ENCODE data around the gene SLC39A6. TPM values are rescaled to one million over a fixed set of nuclear protein-coding genes. Genes with fewer than 3 reads are reported as not detected.

The SLC39A6 gene
- total RNA-seq, 3 donors from 2014 or later, result 6.6 to 23.3 (median 10.3) TPM

- no peak for ATAC-seq
Measured at GRCh38 chr18:36157441-36157840, 28.3 kb upstream of the SLC39A6 start.

GRCh38 chr18:36155851-36156757 lies 27.0 kb upstream of the SLC39A6 start:
- intact Hi-C loops (cut with DNase I, micrococcal nuclease), result no loop called here
- no peaks in the 10 kb centered on the region for H3K4me1 ChIP-seq (ENCODE audit: low read depth)
- DNase-seq, result no peak
- no peak for ATAC-seq
- peaks cover 8% of the 10 kb centered on the region for H3K36me3 ChIP-seq (ENCODE audit: low read depth)
- no peaks in the 10 kb centered on the region for H3K9me3 ChIP-seq
- TF ChIP-seq CTCF (IDR thresholded peaks at IDR 0.05), result no peak
- H3K4me3 ChIP-seq, result no peak overlapping the region

More at GRCh38 chr18:36157441-36157840, 28.3 kb upstream of the SLC39A6 start:
- no peak overlapping the region for H3K4me3 ChIP-seq
- no peak for TF ChIP-seq CTCF (IDR thresholded peaks at IDR 0.05)
- no peaks in the 10 kb centered on the region for H3K4me1 ChIP-seq (ENCODE audit: low read depth)
- intact Hi-C loops (cut with DNase I, micrococcal nuclease), result no loop called here
- H3K36me3 ChIP-seq (ENCODE audit: low read depth), result peaks cover 16% of the 10 kb centered on the region
- no peaks in the 10 kb centered on the region for H3K9me3 ChIP-seq
- no peak for DNase-seq

- no peak for TF ChIP-seq CTCF (IDR thresholded peaks at IDR 0.05)
- no peak for ATAC-seq
- H3K4me3 ChIP-seq, result no peak overlapping the region
- no peak for DNase-seq
- intact Hi-C loops (cut with DNase I, micrococcal nuclease), result no loop called here
- H3K9me3 ChIP-seq, result no peaks in the 10 kb centered on the region
- H3K36me3 ChIP-seq (ENCODE audit: low read depth), result no peaks in the 10 kb centered on the region
- no peaks in the 10 kb centered on the region for H3K4me1 ChIP-seq (ENCODE audit: low read depth)
Measured at GRCh38 chr18:36153771-36154170, 24.6 kb upstream of the SLC39A6 start.

GRCh38 chr18:36153203-36153602 lies 24.1 kb upstream of the SLC39A6 start:
- no peaks in the 10 kb centered on the region for H3K4me1 ChIP-seq (ENCODE audit: low read depth)
- peak; percentile 12 for ATAC-seq
- no peaks in the 10 kb centered on the region for H3K9me3 ChIP-seq
- no peak for TF ChIP-seq CTCF (IDR thresholded peaks at IDR 0.05)
- H3K36me3 ChIP-seq (ENCODE audit: low read depth), result no peaks in the 10 kb centered on the region
- DNase-seq, result no peak
- no peak overlapping the region for H3K4me3 ChIP-seq
- intact Hi-C loops (cut with DNase I, micrococcal nuclease), result no loop called here

GRCh38 chr18:36152781-36153180 lies 23.6 kb upstream of the SLC39A6 start:
- intact Hi-C loops (cut with DNase I, micrococcal nuclease), result no loop called here
- DNase-seq (no peak), ATAC-seq (no peak)
- TF ChIP-seq CTCF (IDR thresholded peaks at IDR 0.05), result no peak
- Histone ChIP-seq H3K4me1 (ENCODE audit: low read depth) (no peaks in the 10 kb centered on the region), H3K36me3 (ENCODE audit: low read depth) (no peaks in the 10 kb centered on the region), H3K4me3 (no peak overlapping the region), H3K9me3 (no peaks in the 10 kb centered on the region)
